Tibial nerve (tissue), 4 donors: ENCODE results near the gene CMC4. TPM values are rescaled to one million over a fixed set of nuclear protein-coding genes. Genes with fewer than 3 reads are reported as not detected.

ENCODE experiments used
- DNase-seq, 2 donors: peaks; one replicate each; pipeline ENCODE4 v3.0.0-alpha.2; 2019; ENCODE audit warnings: low spot score in 2 of 2
- H3K27ac ChIP-seq, 4 donors: fragments of 200-600 bp; sonication (generic) in 3 of 4; one replicate each; pipeline ENCODE4 v1.5.1; 2017 to 2019; ENCODE audit warnings: mild to moderate bottlenecking in 1 of 4
- H3K27me3 ChIP-seq, 2 donors: fragments of 200-600 bp; sonication (generic) in 1 of 2; one replicate each; pipeline versions ENCODE4 v1.5.1 to v1.6.0; 2017 to 2019
- H3K36me3 ChIP-seq, 3 donors: fragments of 200-600 bp; sonication (generic); one replicate each; pipeline ENCODE4 v1.5.1; 2018 to 2019
- H3K4me1 ChIP-seq, 4 donors: fragments of 200-600 bp; sonication (generic) in 3 of 4; one replicate each; pipeline ENCODE4 v1.5.1; 2017 to 2019
- H3K4me3 ChIP-seq, 4 donors: fragments of 200-600 bp; sonication (generic) in 3 of 4; one replicate each; pipeline ENCODE4 v1.5.1; 2017 to 2019; ENCODE audit warnings: mild to moderate bottlenecking in 1 of 4, moderate library complexity in 1 of 4
- H3K9me3 ChIP-seq, 4 donors: fragments of 200-600 bp; sonication (generic) in 3 of 4; one replicate each; pipeline ENCODE4 v1.5.1; 2017 to 2019
- EP300 ChIP-seq, 2 donors: sonication (generic); formaldehyde crosslinking; IDR thresholded peaks; one replicate each; pipeline ENCODE4 v1.6.1; 2017; ENCODE audit warnings: antibody characterized with exemption in 2 of 2, mild to moderate bottlenecking in 1 of 2
- POLR2A ChIP-seq, 2 donors: fragments of 450-650 bp; IDR thresholded peaks; one replicate each; pipeline ENCODE4 v1.6.1; 2017; ENCODE audit warnings: antibody characterized with exemption in 2 of 2, mild to moderate bottlenecking in 2 of 2, moderate library complexity in 2 of 2
- whole genome bisulfite sequencing, 2 donors: methylation state at CpG; one replicate each; pipeline ENCODE4 v1.1.5; 2018; 5-methylcytosine and 5-hydroxymethylcytosine counted together
- total RNA-seq, 4 donors: library from RNA; depleted of rRNA; stranded (reverse); fragments of >200 nt; gene quantifications; one replicate each; pipeline ENCODE4 v1.1.0, GENCODE V29; 2016
- TF ChIP-seq, protein P1 (sequence below), 5 experiments: fragments of 200-600 bp in 3 of 5; fragments of 450-650 bp in 2 of 5; sonication (generic) in 3 of 5; IDR thresholded peaks; one replicate each; pipeline ENCODE4 v1.5.1; 2016 to 2019; ENCODE audit warnings: antibody characterized with exemption in 5 of 5, mild to moderate bottlenecking in 3 of 5, moderate library complexity in 2 of 5

CMC4 gene
- total RNA-seq, 4 donors from 2014 or later: 22.2 to 27.0 (median 23.7) TPM

DNA sequence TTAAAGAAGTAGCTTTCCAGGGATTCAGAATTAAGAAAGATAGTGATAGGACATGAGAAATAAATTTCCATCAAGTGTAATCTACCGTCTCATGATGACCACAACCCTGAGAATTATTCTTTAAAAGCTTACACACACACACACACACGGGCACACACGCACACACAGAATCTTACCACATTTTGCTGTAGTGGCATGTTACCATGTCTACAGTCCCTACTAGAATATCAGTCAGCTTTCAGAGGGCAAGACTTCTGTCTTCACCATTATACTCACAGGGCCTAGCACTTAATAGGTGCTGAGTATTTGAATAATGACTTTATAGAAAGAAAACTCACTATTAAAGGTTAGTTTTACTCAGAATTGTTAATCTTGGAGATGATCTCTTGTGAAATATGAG, 15.4 kb downstream of the CMC4 start:
- H3K9me3 ChIP-seq: no peaks in the 10 kb centered on the region
- TF ChIP-seq EP300 (IDR thresholded peaks at IDR 0.05) (no peak), POLR2A (IDR thresholded peaks at IDR 0.05) (no peak)
- TF ChIP-seq, protein P1, sequence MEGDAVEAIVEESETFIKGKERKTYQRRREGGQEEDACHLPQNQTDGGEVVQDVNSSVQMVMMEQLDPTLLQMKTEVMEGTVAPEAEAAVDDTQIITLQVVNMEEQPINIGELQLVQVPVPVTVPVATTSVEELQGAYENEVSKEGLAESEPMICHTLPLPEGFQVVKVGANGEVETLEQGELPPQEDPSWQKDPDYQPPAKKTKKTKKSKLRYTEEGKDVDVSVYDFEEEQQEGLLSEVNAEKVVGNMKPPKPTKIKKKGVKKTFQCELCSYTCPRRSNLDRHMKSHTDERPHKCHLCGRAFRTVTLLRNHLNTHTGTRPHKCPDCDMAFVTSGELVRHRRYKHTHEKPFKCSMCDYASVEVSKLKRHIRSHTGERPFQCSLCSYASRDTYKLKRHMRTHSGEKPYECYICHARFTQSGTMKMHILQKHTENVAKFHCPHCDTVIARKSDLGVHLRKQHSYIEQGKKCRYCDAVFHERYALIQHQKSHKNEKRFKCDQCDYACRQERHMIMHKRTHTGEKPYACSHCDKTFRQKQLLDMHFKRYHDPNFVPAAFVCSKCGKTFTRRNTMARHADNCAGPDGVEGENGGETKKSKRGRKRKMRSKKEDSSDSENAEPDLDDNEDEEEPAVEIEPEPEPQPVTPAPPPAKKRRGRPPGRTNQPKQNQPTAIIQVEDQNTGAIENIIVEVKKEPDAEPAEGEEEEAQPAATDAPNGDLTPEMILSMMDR (IDR thresholded peaks at IDR 0.05): no peak
- H3K27me3 ChIP-seq: no peaks in the 10 kb centered on the region
- no peak overlapping the region for H3K27ac ChIP-seq
- H3K4me3 ChIP-seq: no peak overlapping the region
- H3K4me1 ChIP-seq: peaks cover 0 to 12% (median 0%) of the 10 kb centered on the region in 4 donors
- H3K36me3 ChIP-seq: no peaks in the 10 kb centered on the region
- WGBS, 2 donors: 81 to 87% methylated on average over 3 of the region's 3 CpGs
- no peak for DNase-seq

DNA sequence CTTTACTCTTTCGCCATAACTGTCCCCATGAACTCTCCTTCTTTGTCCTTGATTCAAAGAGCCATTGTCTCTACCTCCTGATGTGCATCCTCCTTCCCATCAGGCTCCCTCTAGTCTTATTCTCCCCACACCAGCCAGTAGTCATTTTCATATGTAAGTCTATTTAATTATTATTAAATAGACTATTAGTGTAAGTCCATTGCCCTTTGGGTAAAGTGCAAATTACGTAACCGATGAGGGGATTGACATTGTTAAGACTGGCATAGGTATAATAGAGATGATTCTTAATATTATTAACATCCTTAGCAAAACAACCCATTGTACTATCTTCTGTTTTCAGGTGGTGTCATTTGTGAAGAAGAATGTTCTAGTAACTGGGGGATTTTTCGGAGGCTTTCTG, 16.7 kb downstream of the CMC4 start:
- TF ChIP-seq EP300 (IDR thresholded peaks at IDR 0.05) (no peak), POLR2A (IDR thresholded peaks at IDR 0.05) (no peak)
- TF ChIP-seq, protein P1 (IDR thresholded peaks at IDR 0.05): no peak
- Histone ChIP-seq H3K9me3 (no peaks in the 10 kb centered on the region), H3K4me1 (peaks cover 0 to 12% (median 0%) of the 10 kb centered on the region in 4 donors), H3K4me3 (no peak overlapping the region), H3K36me3 (no peaks in the 10 kb centered on the region), H3K27me3 (no peaks in the 10 kb centered on the region), H3K27ac (no peak overlapping the region)
- WGBS, 2 donors: 77 to 79% methylated on average over 4 of the region's 4 CpGs
- no peak for DNase-seq

DNA sequence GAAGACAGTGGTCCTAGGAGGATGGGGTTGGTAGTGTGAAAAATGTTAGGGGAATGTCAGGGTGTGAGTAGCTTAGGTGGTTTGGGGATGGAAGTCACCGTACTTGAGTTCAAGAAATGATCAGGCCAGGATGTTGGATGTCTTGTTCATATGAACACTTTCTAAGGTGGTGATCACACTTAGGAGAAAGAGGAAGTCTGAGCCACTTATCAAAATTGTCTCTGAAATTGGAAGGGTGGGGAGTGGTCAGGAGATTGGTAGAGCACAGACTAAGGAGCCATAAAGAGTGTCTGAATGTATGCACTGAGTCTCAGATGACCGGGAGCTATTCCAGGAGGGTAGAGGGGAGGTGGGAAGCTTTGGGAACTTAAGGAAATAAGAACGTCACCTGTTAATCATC, 17.3 kb downstream of the CMC4 start:
- TF ChIP-seq, protein P1 (IDR thresholded peaks at IDR 0.05): no peak
- no peak for TF ChIP-seq POLR2A (IDR thresholded peaks at IDR 0.05)
- no peak for TF ChIP-seq EP300 (IDR thresholded peaks at IDR 0.05)

DNA sequence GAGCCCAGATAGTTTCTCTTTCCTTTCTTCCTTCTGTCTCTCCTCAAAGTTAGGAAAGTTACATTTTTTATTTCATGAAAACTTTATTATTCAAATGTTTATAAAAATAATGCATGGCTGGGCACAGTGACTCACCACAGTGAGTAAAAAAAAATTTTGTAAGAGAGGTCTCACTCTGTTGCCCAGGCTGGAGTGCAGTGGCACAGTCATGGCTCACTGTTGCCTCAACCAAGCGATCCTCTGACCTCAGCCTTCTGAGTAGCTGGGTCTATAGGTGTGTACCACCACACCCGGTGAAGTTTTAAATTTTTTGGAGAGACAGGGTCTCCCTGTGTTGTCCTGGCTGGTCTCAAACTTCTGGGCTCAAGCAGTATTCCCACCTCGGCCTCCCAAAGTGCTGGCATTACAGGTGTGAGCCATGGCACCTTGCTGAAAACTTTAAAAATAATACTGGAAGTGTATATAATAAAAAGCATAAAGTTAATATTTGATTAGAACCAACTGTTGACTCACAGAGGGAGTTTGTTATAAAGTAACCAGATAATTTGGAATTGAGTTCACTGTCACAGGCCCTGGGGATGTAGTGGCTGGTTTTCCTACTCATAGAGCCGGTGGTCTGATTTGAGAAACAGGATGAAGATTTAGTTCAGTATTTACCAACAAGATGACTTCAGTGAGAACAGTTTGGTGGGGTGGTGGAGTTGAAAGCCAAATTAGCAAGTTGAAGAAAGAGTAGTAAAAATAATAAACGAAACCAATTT, 18.0 kb downstream of the CMC4 start:
- DNase-seq: no peak
- Histone ChIP-seq H3K27ac (no peak overlapping the region), H3K4me3 (no peak overlapping the region), H3K4me1 (peaks cover 0 to 12% (median 0%) of the 10 kb centered on the region in 4 donors), H3K27me3 (no peaks in the 10 kb centered on the region), H3K9me3 (no peaks in the 10 kb centered on the region), H3K36me3 (no peaks in the 10 kb centered on the region)
- WGBS, 2 donors: 73 to 98% methylated on average over 5 of the region's 5 CpGs
- TF ChIP-seq POLR2A (IDR thresholded peaks at IDR 0.05) (no peak), EP300 (IDR thresholded peaks at IDR 0.05) (no peak)
- TF ChIP-seq, protein P1 (IDR thresholded peaks at IDR 0.05): no peak

More for the DNA sequence above, 17.3 kb downstream of the CMC4 start:
- Histone ChIP-seq H3K4me3 (no peak overlapping the region), H3K9me3 (no peaks in the 10 kb centered on the region), H3K27me3 (no peaks in the 10 kb centered on the region), H3K36me3 (no peaks in the 10 kb centered on the region), H3K4me1 (peaks cover 0 to 12% (median 0%) of the 10 kb centered on the region in 4 donors), H3K27ac (no peak overlapping the region)
- 74 to 79% methylated on average over 3 of the region's 3 CpGs for WGBS, 2 donors
- no peak for DNase-seq

DNA sequence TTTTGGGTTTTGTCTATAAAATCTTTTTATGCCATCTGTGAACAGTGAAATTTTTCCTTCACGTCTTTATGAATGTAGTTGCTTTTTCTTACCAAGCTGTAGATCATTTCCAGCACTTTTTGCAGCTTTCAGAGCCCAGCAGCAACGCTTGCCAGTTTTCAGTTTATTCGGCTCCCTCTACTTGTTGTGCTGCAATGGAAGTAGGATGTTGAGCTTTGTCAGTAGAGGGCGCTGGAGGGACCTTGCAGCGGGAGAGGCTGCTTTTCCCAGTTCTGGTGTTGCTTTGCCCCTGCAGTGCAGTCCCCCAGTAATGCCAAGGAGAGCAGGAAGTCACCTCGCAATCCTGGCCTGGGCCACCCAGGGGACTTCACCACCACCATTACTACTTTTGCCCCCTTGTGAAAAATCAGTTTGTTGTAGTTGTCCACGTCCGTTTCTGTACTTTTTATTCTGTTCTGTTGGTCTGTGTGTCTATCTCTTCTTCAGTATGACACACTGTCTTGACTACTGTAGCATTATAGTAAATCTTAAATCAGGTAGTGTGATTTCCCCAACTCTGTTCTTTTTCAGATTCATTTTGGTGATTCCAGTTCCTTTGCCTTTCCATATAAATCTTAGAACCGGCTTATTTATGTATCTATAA, 21.8 kb downstream of the CMC4 start:
- Histone ChIP-seq H3K4me3 (no peak overlapping the region), H3K27me3 (no peaks in the 10 kb centered on the region), H3K27ac (no peak overlapping the region), H3K4me1 (no peaks in the 10 kb centered on the region), H3K9me3 (no peaks in the 10 kb centered on the region), H3K36me3 (peaks cover 0 to 4% (median 0%) of the 10 kb centered on the region in 3 donors)
- TF ChIP-seq POLR2A (IDR thresholded peaks at IDR 0.05): no peak
- TF ChIP-seq, protein P1 (IDR thresholded peaks at IDR 0.05): peak in 4 of 5 experiments; percentile 40 to 50 (median 46)
- WGBS, 2 donors: 36 to 37% methylated on average over 9 of the region's 9 CpGs
- no peak for DNase-seq
